Measurements from ENCODE around the gene C1orf87. TPM values are rescaled to one million over a fixed set of nuclear protein-coding genes. Genes with fewer than 3 reads are reported as not detected.

The C1orf87 gene
- polyA plus RNA-seq, 1 of the 3 experiments (the other 2 are of a cell fraction): not detected

GRCh38 chr1:59994302-59995198, 79.0 kb downstream of the C1orf87 start:
- Histone ChIP-seq H3K4me2 (peak overlapping the region; percentile 27), H3F3A (replicated peaks; ENCODE audit: insufficient read depth) (peaks cover 8% of the 10 kb centered on the region), H3K4me3 (ENCODE audit: low read depth in 2 of 2, low read length in 1 of 2) (no peak overlapping the region), H4K20me1 (ENCODE audit: insufficient read depth) (no peaks in the 10 kb centered on the region), H3K9ac (peak overlapping the region; percentile 37), H3K79me2 (ENCODE audit: insufficient read depth) (no peaks in the 10 kb centered on the region), H3K27ac (ENCODE audit: low read depth in 2 of 2, low read length in 1 of 2) (peak overlapping the region in 1 of 2 experiments; percentile 92; a peak in 2 of 4 replicates), H3K27me3 (ENCODE audit: insufficient read depth) (no peaks in the 10 kb centered on the region), H3K9me2 (no peaks in the 10 kb centered on the region), H3K9me3 (no peaks in the 10 kb centered on the region), H3K36me3 (replicated peaks in 1 of 2; ENCODE audit: control insufficient read depth in 1 of 2, insufficient read depth in 2 of 2, low read length in 1 of 2) (no peaks in the 10 kb centered on the region), H3K4me1 (ENCODE audit: control insufficient read depth in 1 of 2, insufficient read depth in 2 of 2, low read depth in 1 of 2, low read length in 1 of 2) (peaks cover 4 to 16% of the 10 kb centered on the region in 2 experiments; a peak in 3 of 4 replicates), H2AFZ (ENCODE audit: low read depth) (no peak overlapping the region)
- WGBS (ENCODE audit: low lambda C conversion rate): 38% methylated on average over 4 of the region's 4 CpGs
- ChIA-PET CTCF (interaction anchor here (1.5 kb wide), 1 partner anchor 10 kb away, joined by 6 read pairs; no protein-coding TSS in a partner anchor), POLR2A (no interaction called here)
- TF ChIP-seq PBX3 (IDR thresholded peaks at IDR 0.05): peak; percentile 71
- TF ChIP-seq EP300 (IDR thresholded peaks at IDR 0.05; ENCODE audit: borderline replicate concordance in 1 of 2, low read depth in 1 of 2, low read length in 1 of 2): 0 out of 4 replicates have a peak, but pooled peaks of 1 of the 2 experiments have one; percentile 24
- TF ChIP-seq ELF1 (IDR thresholded peaks at IDR 0.05): no peak
- TF ChIP-seq JUND (IDR thresholded peaks at IDR 0.05): no peak; the same call in 1 of the 2 replicates
- TF ChIP-seq FOSL2 (IDR thresholded peaks at IDR 0.05; ENCODE audit: borderline replicate concordance, low read depth): peak; percentile 20; the same call in 1 of the 2 replicates
- peak; percentile 42; the same call in 1 of the 2 replicates for TF ChIP-seq TCF12 (IDR thresholded peaks at IDR 0.05)
- no peak for DNase-seq

GRCh38 chr1:59992040-59992820, 81.3 kb downstream of the C1orf87 start:
- no peak overlapping the region for H3K4me2 ChIP-seq
- H3K36me3 ChIP-seq (replicated peaks in 1 of 2; ENCODE audit: control insufficient read depth in 1 of 2, insufficient read depth in 2 of 2, low read length in 1 of 2): no peaks in the 10 kb centered on the region
- H3F3A ChIP-seq (replicated peaks; ENCODE audit: insufficient read depth): peaks cover 8% of the 10 kb centered on the region
- H3K27me3 ChIP-seq (ENCODE audit: insufficient read depth): no peaks in the 10 kb centered on the region
- no peaks in the 10 kb centered on the region for H4K20me1 ChIP-seq (ENCODE audit: insufficient read depth)
- 54% methylated on average over 5 of the region's 5 CpGs for whole genome bisulfite sequencing (ENCODE audit: low lambda C conversion rate)
- no peaks in the 10 kb centered on the region for H3K9me2 ChIP-seq
- no peak overlapping the region for H3K4me3 ChIP-seq (ENCODE audit: low read depth in 2 of 2, low read length in 1 of 2)
- H3K27ac ChIP-seq (ENCODE audit: low read depth in 2 of 2, low read length in 1 of 2): no peak overlapping the region
- no peaks in the 10 kb centered on the region for H3K9me3 ChIP-seq
- peaks cover 4 to 12% of the 10 kb centered on the region in 2 experiments; a peak in 2 of 4 replicates for H3K4me1 ChIP-seq (ENCODE audit: control insufficient read depth in 1 of 2, insufficient read depth in 2 of 2, low read depth in 1 of 2, low read length in 1 of 2)
- no peak overlapping the region for H2AFZ ChIP-seq (ENCODE audit: low read depth)
- H3K79me2 ChIP-seq (ENCODE audit: insufficient read depth): no peaks in the 10 kb centered on the region
- ChIA-PET POLR2A (no interaction called here), CTCF (interaction anchor here (1.5 kb wide), 1 partner anchor 15 kb away, joined by 3 read pairs; no protein-coding TSS in a partner anchor)
- H3K9ac ChIP-seq: no peak overlapping the region
- no peak for DNase-seq
- no peak for TF ChIP-seq REST (IDR thresholded peaks at IDR 0.05; ENCODE audit: low read depth, low read length)
- TF ChIP-seq YY1 (IDR thresholded peaks at IDR 0.05; ENCODE audit: low read depth): no peak
- no peak for TF ChIP-seq NFIC (IDR thresholded peaks at IDR 0.05; ENCODE audit: borderline replicate concordance)
- TF ChIP-seq RXRA (IDR thresholded peaks at IDR 0.05; ENCODE audit: borderline replicate concordance, low read depth): no peak
- no peak for TF ChIP-seq USF1 (IDR thresholded peaks at IDR 0.05; ENCODE audit: borderline replicate concordance, low read depth)
- TF ChIP-seq JUND (IDR thresholded peaks at IDR 0.05): no peak
- TF ChIP-seq IRF3 (IDR thresholded peaks at IDR 0.05; ENCODE audit: low read depth, low read length): no peak
- no peak for TF ChIP-seq ZBTB33 (IDR thresholded peaks at IDR 0.05; ENCODE audit: borderline replicate concordance, low read depth)

Data from SK-N-SH (cell line).